ENCODE measurements around the gene CFAP100.

DNA sequence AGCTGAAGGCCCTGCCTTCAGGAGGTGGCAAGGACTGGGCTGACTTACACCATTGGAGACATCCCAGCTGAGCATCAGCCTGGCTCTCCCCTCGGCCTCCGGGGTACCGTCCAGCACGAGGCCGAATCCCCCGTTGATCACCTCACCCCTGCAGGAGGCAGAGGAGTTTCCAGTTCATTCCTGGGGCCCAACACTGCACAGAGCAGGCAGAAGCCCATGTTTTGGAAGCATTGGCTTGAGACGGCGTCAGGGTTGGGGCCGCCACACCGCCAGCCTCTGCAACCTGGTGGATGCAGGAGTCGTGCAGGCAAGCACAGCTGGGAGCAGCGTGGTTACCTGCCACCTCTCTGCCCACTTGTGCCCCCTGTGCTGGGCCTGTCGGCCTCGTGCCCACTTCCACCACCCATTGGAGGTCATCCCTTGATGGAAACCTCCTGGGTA, 88.6 kb downstream of the CFAP100 start:
- TF ChIP-seq, protein P1, sequence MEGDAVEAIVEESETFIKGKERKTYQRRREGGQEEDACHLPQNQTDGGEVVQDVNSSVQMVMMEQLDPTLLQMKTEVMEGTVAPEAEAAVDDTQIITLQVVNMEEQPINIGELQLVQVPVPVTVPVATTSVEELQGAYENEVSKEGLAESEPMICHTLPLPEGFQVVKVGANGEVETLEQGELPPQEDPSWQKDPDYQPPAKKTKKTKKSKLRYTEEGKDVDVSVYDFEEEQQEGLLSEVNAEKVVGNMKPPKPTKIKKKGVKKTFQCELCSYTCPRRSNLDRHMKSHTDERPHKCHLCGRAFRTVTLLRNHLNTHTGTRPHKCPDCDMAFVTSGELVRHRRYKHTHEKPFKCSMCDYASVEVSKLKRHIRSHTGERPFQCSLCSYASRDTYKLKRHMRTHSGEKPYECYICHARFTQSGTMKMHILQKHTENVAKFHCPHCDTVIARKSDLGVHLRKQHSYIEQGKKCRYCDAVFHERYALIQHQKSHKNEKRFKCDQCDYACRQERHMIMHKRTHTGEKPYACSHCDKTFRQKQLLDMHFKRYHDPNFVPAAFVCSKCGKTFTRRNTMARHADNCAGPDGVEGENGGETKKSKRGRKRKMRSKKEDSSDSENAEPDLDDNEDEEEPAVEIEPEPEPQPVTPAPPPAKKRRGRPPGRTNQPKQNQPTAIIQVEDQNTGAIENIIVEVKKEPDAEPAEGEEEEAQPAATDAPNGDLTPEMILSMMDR (IDR thresholded peaks at IDR 0.05): no peak
- no peak for TF ChIP-seq POLR2A (IDR thresholded peaks at IDR 0.05)

All from thyroid gland (tissue), 4 donors.